NCI-H460 (cell line): ENCODE data around the gene ICA1. TPM values are rescaled to one million over a fixed set of nuclear protein-coding genes. Genes with fewer than 3 reads are reported as not detected.
"Not testable (repeated sequence)": the region's sequence is repeated elsewhere in the genome, so short reads cannot be mapped to it uniquely, and the experiment has no call there.

Experiments used
- DNase-seq: peaks from one replicate; pipeline ENCODE4 v3.0.0-alpha.2; 2016; ENCODE audit warnings: low read depth; ENCODE audit errors: extremely low read depth
- total RNA-seq: library from RNA; depleted of rRNA; stranded (reverse); fragments of >200 nt; shearing (Covaris generic); gene quantifications from 2 replicates; pipeline ENCODE4 v1.2.3, GENCODE V29; 2014

The ICA1 gene
- total RNA-seq, 1 experiment from 2014 or later = 24.1 TPM

GRCh38 chr7:8111282-8111960 is 150.5 kb downstream of the ICA1 start:
- no peak for DNase-seq

- no peak for DNase-seq
These were observed 152.6 kb downstream of the ICA1 start for GRCh38 chr7:8109196-8110022.

- DNase-seq = no peak
These were observed 156.4 kb downstream of the ICA1 start for GRCh38 chr7:8105449-8106095.

- no peak for DNase-seq
These were observed 158.7 kb downstream of the ICA1 start for GRCh38 chr7:8103282-8103681.

- not testable (repeated sequence) for DNase-seq
These were observed 160.7 kb downstream of the ICA1 start for GRCh38 chr7:8101292-8101691.

GRCh38 chr7:8094164-8095140 is 167.5 kb downstream of the ICA1 start:
- no peak for DNase-seq

GRCh38 chr7:8092140-8092539 is 169.8 kb downstream of the ICA1 start:
- DNase-seq = no peak

GRCh38 chr7:8089036-8089780 is 172.8 kb downstream of the ICA1 start:
- no peak for DNase-seq

GRCh38 chr7:8086239-8086638 is 175.7 kb downstream of the ICA1 start:
- no peak for DNase-seq

- DNase-seq = no peak
These were observed 176.5 kb downstream of the ICA1 start for GRCh38 chr7:8085420-8085819.

- DNase-seq = no peak
These were observed 177.1 kb downstream of the ICA1 start for GRCh38 chr7:8084836-8085235.

- DNase-seq = no peak
These were observed 179.2 kb downstream of the ICA1 start for GRCh38 chr7:8082762-8083161.

GRCh38 chr7:8078418-8078817 is 183.5 kb downstream of the ICA1 start:
- no peak for DNase-seq

GRCh38 chr7:8070451-8071180 is 191.4 kb downstream of the ICA1 start:
- DNase-seq = no peak

GRCh38 chr7:8068892-8069686 is 192.9 kb downstream of the ICA1 start:
- DNase-seq = no peak

GRCh38 chr7:8065356-8065813 is 196.6 kb downstream of the ICA1 start:
- DNase-seq = no peak

GRCh38 chr7:8064828-8065227 is 197.1 kb downstream of the ICA1 start:
- DNase-seq = no peak

- no peak for DNase-seq
These were observed 198.2 kb downstream of the ICA1 start for GRCh38 chr7:8063706-8064297.
